GM18909 (cell line): ENCODE data around the gene TMEM45A.

Experiments
- ATAC-seq: cut with Tn5 transposase; IDR thresholded peaks from one replicate; pipeline ENCODE4 v1.9.1; 2021; ENCODE audit warnings: mild to moderate bottlenecking; ENCODE audit not compliant: unreplicated experiment, poor library complexity

Gene TMEM45A

GRCh38 chr3:100606894-100607512, 114.6 kb downstream of the TMEM45A start:
- peak; percentile 85 for ATAC-seq

- ATAC-seq, result no peak
Observed at GRCh38 chr3:100609305-100609704, 116.9 kb downstream of the TMEM45A start, which contains the start of gene ADGRG7. Gene ADGRG7, plus strand, starts transcription at chr3:100609601. Its CDS starts 256 bp downstream, at chr3:100609857.

DNA sequence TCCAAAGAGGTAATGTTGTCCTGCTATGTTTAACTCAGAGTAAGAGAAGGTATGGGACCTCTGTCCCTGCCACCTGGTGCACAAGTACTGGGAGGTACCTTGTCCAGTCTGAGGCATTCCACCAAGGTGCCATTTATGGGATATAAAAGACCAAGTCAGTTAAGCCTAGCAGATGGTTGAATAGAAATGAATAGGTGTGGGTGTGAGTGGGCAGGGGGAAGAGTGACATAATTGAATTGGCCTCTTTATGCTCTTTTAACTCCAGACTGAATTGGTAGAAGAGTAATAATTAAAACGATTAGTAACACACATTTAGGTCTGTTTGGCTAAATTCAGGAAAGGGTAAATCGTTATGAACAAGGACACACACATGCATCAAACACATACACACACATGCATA, 117.5 kb downstream of the TMEM45A start:
- ATAC-seq, result no peak

- ATAC-seq, result no peak
Observed at GRCh38 chr3:100611221-100611620, 118.8 kb downstream of the TMEM45A start.

- peak; percentile 70 for ATAC-seq
Observed at GRCh38 chr3:100613721-100614390, 121.4 kb downstream of the TMEM45A start.

DNA sequence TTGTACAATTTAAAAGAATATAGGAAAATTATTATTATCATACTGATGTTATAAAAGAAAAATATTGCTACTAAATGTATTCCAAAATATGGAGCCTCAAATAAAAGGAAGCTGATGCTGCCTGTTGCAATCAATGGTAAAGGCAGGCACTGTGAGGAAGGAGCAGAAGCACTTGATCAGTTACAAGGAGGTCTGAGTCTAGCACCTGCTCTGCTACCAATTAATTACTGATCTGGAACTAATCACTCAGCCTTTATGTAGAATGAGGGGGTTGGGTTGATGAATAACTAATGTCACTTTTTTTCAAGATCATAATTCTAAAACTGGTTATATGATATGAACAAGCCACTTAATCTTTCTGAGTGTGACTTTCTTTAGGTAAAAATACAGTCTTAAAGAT, 122.5 kb downstream of the TMEM45A start:
- ATAC-seq, result peak; percentile 76

GRCh38 chr3:100615684-100616083, 123.3 kb downstream of the TMEM45A start:
- no peak for ATAC-seq

DNA sequence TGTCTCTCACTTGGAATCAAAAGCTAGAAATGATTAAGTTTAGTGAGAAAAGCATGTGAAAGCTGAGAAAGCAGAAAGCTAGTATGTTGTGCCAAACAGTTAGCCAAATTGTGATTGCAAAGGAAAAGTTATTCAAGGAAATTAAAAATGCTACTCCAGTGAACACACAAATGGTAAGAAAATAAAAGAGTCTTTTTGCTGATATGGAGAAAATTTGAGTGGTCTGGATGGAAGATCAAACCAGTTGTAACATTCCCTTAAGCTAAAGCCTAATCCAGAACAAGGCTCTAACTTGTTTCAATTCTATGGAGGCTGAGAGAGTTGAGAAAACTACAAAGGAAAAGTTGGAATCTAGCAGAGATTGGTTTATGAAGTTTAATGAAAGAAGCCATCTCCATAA, 128.8 kb downstream of the TMEM45A start:
- ATAC-seq, result no peak
